ENCODE results near the gene JSRP1. TPM values are rescaled to one million over a fixed set of nuclear protein-coding genes. Genes with fewer than 3 reads are reported as not detected.
A peak's percentile ranks its signal among the peaks of the same experiment; 100 is the strongest.

JSRP1 gene
- total RNA-seq, 1 donor from 2014 or later = 3.5 TPM

GRCh38 chr19:2280633-2281264 is 24.5 kb upstream of the JSRP1 start:
- TF ChIP-seq CTCF (conservative IDR thresholded peaks at IDR 0.05; ENCODE audit: low read depth, low read length) = no peak
- H3K4me3 ChIP-seq (ENCODE audit: low read depth, low read length) = no peak overlapping the region
- no peak for DNase-seq (ENCODE audit: low read depth)

GRCh38 chr19:2278459-2279158 is 22.4 kb upstream of the JSRP1 start:
- no peak for TF ChIP-seq CTCF (conservative IDR thresholded peaks at IDR 0.05; ENCODE audit: low read depth, low read length)
- no peak for DNase-seq (ENCODE audit: low read depth)
- no peak overlapping the region for H3K4me3 ChIP-seq (ENCODE audit: low read depth, low read length)

- DNase-seq (ENCODE audit: low read depth) = no peak
- TF ChIP-seq CTCF (conservative IDR thresholded peaks at IDR 0.05; ENCODE audit: low read depth, low read length) = no peak
- no peak overlapping the region for H3K4me3 ChIP-seq (ENCODE audit: low read depth, low read length)
These were observed 20.9 kb upstream of the JSRP1 start for GRCh38 chr19:2277138-2277537.

- no peak for TF ChIP-seq CTCF (conservative IDR thresholded peaks at IDR 0.05; ENCODE audit: low read depth, low read length)
- DNase-seq (ENCODE audit: low read depth) = no peak
- H3K4me3 ChIP-seq (ENCODE audit: low read depth, low read length) = no peak overlapping the region
These were observed 20.3 kb upstream of the JSRP1 start for GRCh38 chr19:2276429-2276986.

- no peak for DNase-seq (ENCODE audit: low read depth)
- no peak overlapping the region for H3K4me3 ChIP-seq (ENCODE audit: low read depth, low read length)
- TF ChIP-seq CTCF (conservative IDR thresholded peaks at IDR 0.05; ENCODE audit: low read depth, low read length) = no peak
These were observed 19.6 kb upstream of the JSRP1 start for GRCh38 chr19:2275588-2276428.

- DNase-seq (ENCODE audit: low read depth) = no peak
- peak; percentile 59 for TF ChIP-seq CTCF (conservative IDR thresholded peaks at IDR 0.05; ENCODE audit: low read depth, low read length)
- no peak overlapping the region for H3K4me3 ChIP-seq (ENCODE audit: low read depth, low read length)
These were observed 18.8 kb upstream of the JSRP1 start for GRCh38 chr19:2274931-2275535.

All from epithelial cell of proximal tubule (primary cell).